Sigmoid colon (tissue), 4 donors: Measurements from ENCODE around the gene MOGAT3.

Experiments used
- CTCF ChIP-seq, 4 experiments: fragments of 450-650 bp in 3 of 4; fragments of 200-600 bp in 1 of 4; IDR thresholded peaks; one replicate each; pipeline ENCODE4 v1.5.1; 2016 to 2019; ENCODE audit warnings: antibody characterized with exemption in 4 of 4, mild to moderate bottlenecking in 3 of 4, moderate library complexity in 2 of 4
- EP300 ChIP-seq, 4 donors: sonication (generic); formaldehyde crosslinking; IDR thresholded peaks; one replicate each; pipeline ENCODE4 v1.6.1; 2017; ENCODE audit warnings: antibody characterized with exemption in 4 of 4
- POLR2A ChIP-seq, 2 donors: fragments of 450-650 bp; IDR thresholded peaks; one replicate each; pipeline ENCODE4 v1.6.1; 2016; ENCODE audit warnings: antibody characterized with exemption in 2 of 2, mild to moderate bottlenecking in 2 of 2, moderate library complexity in 2 of 2
- POLR2AphosphoS5 ChIP-seq, 4 donors: sonication (generic); formaldehyde crosslinking; IDR thresholded peaks; one replicate each; pipeline ENCODE4 v1.6.1; 2017; ENCODE audit warnings: antibody characterized with exemption in 4 of 4

GRCh38 chr7:101200504-101200861, 353 bp downstream of the MOGAT3 start:
- TF ChIP-seq CTCF (IDR thresholded peaks at IDR 0.05) (no peak), POLR2AphosphoS5 (IDR thresholded peaks at IDR 0.05) (no peak), EP300 (IDR thresholded peaks at IDR 0.05) (no peak), POLR2A (IDR thresholded peaks at IDR 0.05) (no peak)
